Measurements from ENCODE around the gene TINCR.

Gene TINCR

DNA sequence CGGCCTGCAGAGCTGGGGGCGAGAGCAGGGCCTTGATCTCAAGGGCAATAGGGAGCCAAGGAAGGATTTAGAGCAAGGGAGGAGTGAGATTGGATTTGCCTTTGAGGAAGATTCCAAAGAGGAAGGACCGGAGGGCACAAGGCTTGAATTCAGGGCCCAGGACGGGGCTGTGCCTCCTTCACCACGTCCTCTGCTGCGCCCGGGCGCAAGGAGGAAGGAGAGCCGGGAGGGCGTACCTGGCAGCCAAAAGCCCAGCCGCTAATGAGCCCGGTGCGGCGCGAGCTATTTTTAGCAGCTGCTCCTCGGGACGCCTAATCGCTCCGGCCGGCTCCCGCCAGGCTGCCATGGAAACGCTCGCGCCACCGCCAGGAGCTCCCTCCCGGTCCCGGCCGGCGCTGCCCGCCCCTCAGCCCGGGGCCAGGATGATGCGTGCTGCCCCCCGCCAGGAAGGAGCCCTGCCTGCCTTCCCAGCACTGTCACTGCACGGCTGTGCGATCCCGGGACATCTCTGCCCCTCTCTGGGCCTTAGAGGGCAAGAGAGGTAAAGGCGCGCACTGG is 31.3 kb downstream of the TINCR start:
- no peak overlapping the region for H3K4me2 ChIP-seq (ENCODE audit: low read length)
- no peaks in the 10 kb centered on the region for H3K4me1 ChIP-seq (ENCODE audit: control insufficient read depth, low read length)
- H3K36me3 ChIP-seq (ENCODE audit: control insufficient read depth, low read length), result no peaks in the 10 kb centered on the region
- no peaks in the 10 kb centered on the region for H3K27me3 ChIP-seq (ENCODE audit: control insufficient read depth, low read length)
- no peaks in the 10 kb centered on the region for H4K20me1 ChIP-seq (ENCODE audit: control insufficient read depth, insufficient read depth, low read depth, low read length)
- no peaks in the 10 kb centered on the region for H3K9me2 ChIP-seq (replicated peaks; ENCODE audit: control insufficient read depth, low read length)
- H3K4me3 ChIP-seq (ENCODE audit: low read length), result no peak overlapping the region
- H3K9me3 ChIP-seq (ENCODE audit: control insufficient read depth, insufficient read depth, low read length), result peaks cover 14% of the 10 kb centered on the region; the same call in 1 of the 2 replicates
- no peaks in the 10 kb centered on the region for H3K79me2 ChIP-seq (ENCODE audit: control insufficient read depth, low read length)
- TF ChIP-seq, protein P1, sequence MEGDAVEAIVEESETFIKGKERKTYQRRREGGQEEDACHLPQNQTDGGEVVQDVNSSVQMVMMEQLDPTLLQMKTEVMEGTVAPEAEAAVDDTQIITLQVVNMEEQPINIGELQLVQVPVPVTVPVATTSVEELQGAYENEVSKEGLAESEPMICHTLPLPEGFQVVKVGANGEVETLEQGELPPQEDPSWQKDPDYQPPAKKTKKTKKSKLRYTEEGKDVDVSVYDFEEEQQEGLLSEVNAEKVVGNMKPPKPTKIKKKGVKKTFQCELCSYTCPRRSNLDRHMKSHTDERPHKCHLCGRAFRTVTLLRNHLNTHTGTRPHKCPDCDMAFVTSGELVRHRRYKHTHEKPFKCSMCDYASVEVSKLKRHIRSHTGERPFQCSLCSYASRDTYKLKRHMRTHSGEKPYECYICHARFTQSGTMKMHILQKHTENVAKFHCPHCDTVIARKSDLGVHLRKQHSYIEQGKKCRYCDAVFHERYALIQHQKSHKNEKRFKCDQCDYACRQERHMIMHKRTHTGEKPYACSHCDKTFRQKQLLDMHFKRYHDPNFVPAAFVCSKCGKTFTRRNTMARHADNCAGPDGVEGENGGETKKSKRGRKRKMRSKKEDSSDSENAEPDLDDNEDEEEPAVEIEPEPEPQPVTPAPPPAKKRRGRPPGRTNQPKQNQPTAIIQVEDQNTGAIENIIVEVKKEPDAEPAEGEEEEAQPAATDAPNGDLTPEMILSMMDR (IDR thresholded peaks at IDR 0.05; ENCODE audit: low read depth, low read length, poor library complexity, severe bottlenecking), result no peak
- TF ChIP-seq EZH2phosphoT487 (IDR thresholded peaks at IDR 0.05; ENCODE audit: borderline replicate concordance, low read length), result no peak
- no peak overlapping the region for H3K27ac ChIP-seq (ENCODE audit: low read depth, low read length)
- H3F3A ChIP-seq (ENCODE audit: control insufficient read depth, insufficient read depth), result no peaks in the 10 kb centered on the region

DNA sequence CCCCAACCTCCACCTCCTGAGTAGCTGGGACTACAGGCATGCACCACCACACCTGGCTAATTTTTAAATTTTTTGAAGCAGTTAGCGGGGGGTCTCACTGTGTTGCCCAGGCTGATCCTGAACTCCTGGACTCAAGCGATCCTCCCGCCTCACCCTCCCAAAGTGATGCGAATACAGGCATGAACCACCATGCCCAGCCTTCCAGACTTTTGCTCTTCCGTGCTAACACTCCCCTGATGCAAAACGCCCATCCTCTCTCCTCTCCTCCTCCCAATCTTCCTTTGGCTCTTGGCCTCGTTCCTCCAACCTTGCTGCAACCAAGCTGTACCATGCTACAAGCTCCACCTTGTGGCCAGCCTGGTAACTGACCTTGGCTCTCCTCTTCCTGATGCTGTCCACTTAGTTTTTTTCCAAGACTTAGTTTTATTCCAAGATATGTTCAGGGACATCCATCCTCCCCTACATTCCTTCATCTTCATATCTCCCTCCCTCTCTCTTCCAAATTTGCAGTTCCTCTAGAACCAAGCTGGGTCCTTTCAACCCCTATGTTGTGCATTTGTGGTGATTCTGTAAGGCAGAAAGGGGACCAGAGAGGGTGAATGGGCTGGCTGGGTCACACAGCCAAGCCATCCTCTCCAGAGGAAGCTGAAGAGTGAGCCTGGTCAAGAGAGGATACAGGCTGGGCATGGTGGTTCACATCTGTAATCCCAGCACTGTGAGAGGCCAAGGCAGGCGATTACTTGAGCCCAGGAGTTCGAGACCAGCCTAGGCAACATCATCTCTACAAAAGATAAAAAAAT is 32.8 kb downstream of the TINCR start:
- no peak overlapping the region for H3K27ac ChIP-seq (ENCODE audit: low read depth, low read length)
- no peaks in the 10 kb centered on the region for H3K36me3 ChIP-seq (ENCODE audit: control insufficient read depth, low read length)
- H3K4me3 ChIP-seq (ENCODE audit: low read length), result no peak overlapping the region
- no peaks in the 10 kb centered on the region for H3K4me1 ChIP-seq (ENCODE audit: control insufficient read depth, low read length)
- no peak overlapping the region for H3K4me2 ChIP-seq (ENCODE audit: low read length)
- H3K79me2 ChIP-seq (ENCODE audit: control insufficient read depth, low read length), result no peaks in the 10 kb centered on the region
- no peaks in the 10 kb centered on the region for H3K27me3 ChIP-seq (ENCODE audit: control insufficient read depth, low read length)
- TF ChIP-seq EZH2phosphoT487 (IDR thresholded peaks at IDR 0.05; ENCODE audit: borderline replicate concordance, low read length), result no peak
- TF ChIP-seq, protein P1 (IDR thresholded peaks at IDR 0.05; ENCODE audit: low read depth, low read length, poor library complexity, severe bottlenecking), result peak; percentile 78
- no peaks in the 10 kb centered on the region for H4K20me1 ChIP-seq (ENCODE audit: control insufficient read depth, insufficient read depth, low read depth, low read length)
- peaks cover 14% of the 10 kb centered on the region; the same call in 1 of the 2 replicates for H3K9me3 ChIP-seq (ENCODE audit: control insufficient read depth, insufficient read depth, low read length)
- H3F3A ChIP-seq (ENCODE audit: control insufficient read depth, insufficient read depth), result no peaks in the 10 kb centered on the region
- H3K9me2 ChIP-seq (replicated peaks; ENCODE audit: control insufficient read depth, low read length), result no peaks in the 10 kb centered on the region

DNA sequence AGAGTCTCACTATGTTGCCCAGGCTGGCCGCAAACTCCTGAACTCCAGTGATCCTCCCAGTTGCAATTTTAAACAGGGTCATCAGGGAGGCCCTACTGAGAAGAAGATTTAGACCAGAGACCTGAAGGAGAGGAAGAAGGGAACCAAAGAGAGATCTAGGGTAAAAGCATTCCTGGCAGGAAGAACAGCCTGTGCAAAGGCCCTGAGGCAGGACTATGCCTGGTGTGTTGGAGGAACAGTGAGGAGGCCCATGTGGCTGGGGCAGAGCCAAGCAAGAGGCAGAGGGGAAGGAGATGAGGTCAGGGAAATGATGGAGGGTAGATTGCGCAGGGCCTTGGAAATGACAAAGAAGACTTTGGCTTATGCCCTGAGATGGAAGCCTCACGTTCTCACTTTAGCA is 34.5 kb downstream of the TINCR start:
- H3K4me3 ChIP-seq (ENCODE audit: low read length), result no peak overlapping the region
- no peaks in the 10 kb centered on the region for H3K4me1 ChIP-seq (ENCODE audit: control insufficient read depth, low read length)
- H3K9me2 ChIP-seq (replicated peaks; ENCODE audit: control insufficient read depth, low read length), result no peaks in the 10 kb centered on the region
- H3F3A ChIP-seq (ENCODE audit: control insufficient read depth, insufficient read depth), result no peaks in the 10 kb centered on the region
- H3K36me3 ChIP-seq (ENCODE audit: control insufficient read depth, low read length), result no peaks in the 10 kb centered on the region
- H3K79me2 ChIP-seq (ENCODE audit: control insufficient read depth, low read length), result no peaks in the 10 kb centered on the region
- peaks cover 14% of the 10 kb centered on the region; the same call in 1 of the 2 replicates for H3K9me3 ChIP-seq (ENCODE audit: control insufficient read depth, insufficient read depth, low read length)
- H3K27ac ChIP-seq (ENCODE audit: low read depth, low read length), result no peak overlapping the region
- H3K4me2 ChIP-seq (ENCODE audit: low read length), result no peak overlapping the region
- H3K27me3 ChIP-seq (ENCODE audit: control insufficient read depth, low read length), result no peaks in the 10 kb centered on the region
- no peaks in the 10 kb centered on the region for H4K20me1 ChIP-seq (ENCODE audit: control insufficient read depth, insufficient read depth, low read depth, low read length)
- TF ChIP-seq EZH2phosphoT487 (IDR thresholded peaks at IDR 0.05; ENCODE audit: borderline replicate concordance, low read length), result no peak
- TF ChIP-seq, protein P1 (IDR thresholded peaks at IDR 0.05; ENCODE audit: low read depth, low read length, poor library complexity, severe bottlenecking), result no peak

Data from DOHH2 (cell line).